AG04449 (cell line): Measurements from ENCODE around the gene TMEM208.

Experiments
- CTCF ChIA-PET: fragments of 350-600 bp; formaldehyde crosslinking; extraction: SDS; loops from one replicate; lab custom pipeline; 2021; ENCODE audit warnings: antibody characterized with exemption; lab: Yijun Ruan, JAX
- POLR2A ChIA-PET: fragments of 400-600, 350-600 bp; formaldehyde crosslinking; extraction: SDS; loops from one replicate; lab custom pipeline; 2020; ENCODE audit warnings: antibody characterized with exemption, inconsistent platforms; lab: Yijun Ruan, JAX
- DNase-seq: peaks from one replicate; pipeline ENCODE4 v3.0.0-alpha.2; 2010; ENCODE audit warnings: low read depth, low spot score
- H3K4me3 ChIP-seq: 2 replicates; pipeline ENCODE4 v1.5.1; 2011; ENCODE audit warnings: low read depth, mild to moderate bottlenecking, control low read depth, low read length
- TF ChIP-seq, protein P1 (sequence below): IDR thresholded peaks from one replicate; pipeline ENCODE4 v1.5.1; 2011; ENCODE audit warnings: mild to moderate bottlenecking, moderate library complexity, low read length, control low read depth, inconsistent platforms; ENCODE audit not compliant: insufficient read depth; ENCODE audit errors: missing control alignments

TMEM208 gene

DNA sequence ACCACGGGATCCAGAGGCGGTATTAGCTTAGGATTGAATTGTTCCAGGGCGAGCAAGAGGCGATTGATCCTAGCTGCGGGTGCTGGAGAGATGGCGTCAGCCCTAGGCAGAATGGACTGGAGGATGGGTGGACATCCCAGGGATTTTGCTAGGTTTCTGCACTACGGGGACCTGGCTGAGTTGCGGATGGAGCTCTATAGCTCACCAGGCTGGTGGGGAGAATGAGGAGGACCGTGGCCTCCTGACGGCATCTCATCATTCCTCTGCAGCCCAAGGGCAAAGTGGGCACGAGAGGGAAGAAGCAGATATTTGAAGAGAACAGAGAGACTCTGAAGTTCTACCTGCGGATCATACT is 614 bp downstream of the TMEM208 start:
- DNase-seq, result no peak
- H3K4me3 ChIP-seq, result peak overlapping the region; percentile 98
- ChIA-PET CTCF (interaction anchor here (1.0 to 2.4 kb wide), 11 partner anchors 11 to 235 kb away, joined by 3 to 8 read pairs (median 4); partner anchors contain the start of genes FHOD1, SLC9A5 and ZDHHC1), POLR2A (interaction anchor here (1.1 to 4.3 kb wide), 7 partner anchors 9 to 23 kb away, joined by 3 to 20 read pairs (median 9); partner anchors contain the start of genes FHOD1 and SLC9A5)
- TF ChIP-seq, protein P1, sequence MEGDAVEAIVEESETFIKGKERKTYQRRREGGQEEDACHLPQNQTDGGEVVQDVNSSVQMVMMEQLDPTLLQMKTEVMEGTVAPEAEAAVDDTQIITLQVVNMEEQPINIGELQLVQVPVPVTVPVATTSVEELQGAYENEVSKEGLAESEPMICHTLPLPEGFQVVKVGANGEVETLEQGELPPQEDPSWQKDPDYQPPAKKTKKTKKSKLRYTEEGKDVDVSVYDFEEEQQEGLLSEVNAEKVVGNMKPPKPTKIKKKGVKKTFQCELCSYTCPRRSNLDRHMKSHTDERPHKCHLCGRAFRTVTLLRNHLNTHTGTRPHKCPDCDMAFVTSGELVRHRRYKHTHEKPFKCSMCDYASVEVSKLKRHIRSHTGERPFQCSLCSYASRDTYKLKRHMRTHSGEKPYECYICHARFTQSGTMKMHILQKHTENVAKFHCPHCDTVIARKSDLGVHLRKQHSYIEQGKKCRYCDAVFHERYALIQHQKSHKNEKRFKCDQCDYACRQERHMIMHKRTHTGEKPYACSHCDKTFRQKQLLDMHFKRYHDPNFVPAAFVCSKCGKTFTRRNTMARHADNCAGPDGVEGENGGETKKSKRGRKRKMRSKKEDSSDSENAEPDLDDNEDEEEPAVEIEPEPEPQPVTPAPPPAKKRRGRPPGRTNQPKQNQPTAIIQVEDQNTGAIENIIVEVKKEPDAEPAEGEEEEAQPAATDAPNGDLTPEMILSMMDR, result no peak

DNA sequence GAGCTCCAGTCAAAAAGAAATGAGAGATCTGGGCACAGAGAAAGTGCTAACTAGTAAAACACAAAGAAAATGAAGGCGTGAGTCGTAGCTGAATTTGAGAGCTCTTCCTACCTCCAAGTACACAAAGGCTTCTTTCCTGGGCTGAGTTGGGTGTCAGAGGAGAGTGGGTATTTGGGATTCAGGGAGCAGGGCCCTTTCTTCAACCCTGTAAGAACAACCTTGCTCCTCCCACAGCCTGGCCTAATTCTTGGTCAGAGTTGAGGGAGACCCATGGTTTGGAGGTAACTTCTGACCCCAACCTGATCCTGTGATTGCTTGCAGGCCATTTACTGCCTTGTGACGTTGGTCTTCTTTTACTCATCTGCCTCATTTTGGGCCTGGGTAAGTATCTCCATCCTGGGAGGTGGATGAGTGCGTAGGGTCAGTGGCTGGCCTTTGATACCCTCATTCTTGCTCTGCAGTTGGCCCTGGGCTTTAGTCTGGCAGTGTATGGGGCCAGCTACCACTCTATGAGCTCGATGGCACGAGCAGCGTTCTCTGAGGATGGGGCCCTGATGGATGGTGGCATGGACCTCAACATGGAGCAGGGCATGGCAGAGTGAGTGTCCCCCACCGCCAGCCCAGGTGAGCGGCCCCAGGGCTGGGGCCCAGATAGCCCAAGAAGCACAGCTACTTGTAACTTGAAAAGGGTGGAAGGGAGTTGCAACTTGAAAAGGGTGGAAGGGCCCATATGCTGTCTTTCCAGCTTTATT is 1.3 kb downstream of the TMEM208 start:
- TF ChIP-seq, protein P1, result no peak
- H3K4me3 ChIP-seq, result peak overlapping the region; percentile 98
- ChIA-PET CTCF (interaction anchor here (1.0 to 2.4 kb wide), 7 partner anchors 12 to 188 kb away, joined by 3 to 8 read pairs (median 4); partner anchors contain the start of genes FHOD1, SLC9A5 and ZDHHC1), POLR2A (interaction anchor here (1.1 to 4.3 kb wide), 5 partner anchors 9 to 20 kb away, joined by 3 to 20 read pairs (median 7); partner anchors contain the start of genes FHOD1 and SLC9A5)
- DNase-seq, result no peak

DNA sequence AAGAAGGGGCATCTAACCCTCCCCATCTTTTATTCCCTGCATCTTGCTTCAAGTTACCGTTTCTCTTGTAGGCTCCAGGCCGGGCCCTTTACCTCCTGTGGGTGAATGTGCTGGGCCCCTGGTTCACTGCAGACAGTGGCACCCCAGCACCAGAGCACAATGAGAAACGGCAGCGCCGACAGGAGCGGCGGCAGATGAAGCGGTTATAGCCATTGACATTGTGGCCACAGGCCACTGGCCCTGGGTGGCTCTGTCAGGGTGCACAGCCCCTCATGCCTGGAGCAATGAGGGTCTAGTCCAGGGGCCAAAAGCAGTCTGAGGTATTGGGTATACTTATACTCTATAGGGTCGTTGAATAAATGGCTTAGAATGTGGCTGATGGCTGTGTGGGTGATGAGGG is 2.0 kb downstream of the TMEM208 start:
- no peak for DNase-seq
- CTCF ChIA-PET, result no interaction called here
- H3K4me3 ChIP-seq, result no peak overlapping the region
- TF ChIP-seq, protein P1, result no peak
- POLR2A ChIA-PET, result interaction anchor here (0.9 to 4.3 kb wide), 3 partner anchors 10 to 17 kb away, joined by 3 to 20 read pairs (median 3); no protein-coding TSS in a partner anchor

DNA sequence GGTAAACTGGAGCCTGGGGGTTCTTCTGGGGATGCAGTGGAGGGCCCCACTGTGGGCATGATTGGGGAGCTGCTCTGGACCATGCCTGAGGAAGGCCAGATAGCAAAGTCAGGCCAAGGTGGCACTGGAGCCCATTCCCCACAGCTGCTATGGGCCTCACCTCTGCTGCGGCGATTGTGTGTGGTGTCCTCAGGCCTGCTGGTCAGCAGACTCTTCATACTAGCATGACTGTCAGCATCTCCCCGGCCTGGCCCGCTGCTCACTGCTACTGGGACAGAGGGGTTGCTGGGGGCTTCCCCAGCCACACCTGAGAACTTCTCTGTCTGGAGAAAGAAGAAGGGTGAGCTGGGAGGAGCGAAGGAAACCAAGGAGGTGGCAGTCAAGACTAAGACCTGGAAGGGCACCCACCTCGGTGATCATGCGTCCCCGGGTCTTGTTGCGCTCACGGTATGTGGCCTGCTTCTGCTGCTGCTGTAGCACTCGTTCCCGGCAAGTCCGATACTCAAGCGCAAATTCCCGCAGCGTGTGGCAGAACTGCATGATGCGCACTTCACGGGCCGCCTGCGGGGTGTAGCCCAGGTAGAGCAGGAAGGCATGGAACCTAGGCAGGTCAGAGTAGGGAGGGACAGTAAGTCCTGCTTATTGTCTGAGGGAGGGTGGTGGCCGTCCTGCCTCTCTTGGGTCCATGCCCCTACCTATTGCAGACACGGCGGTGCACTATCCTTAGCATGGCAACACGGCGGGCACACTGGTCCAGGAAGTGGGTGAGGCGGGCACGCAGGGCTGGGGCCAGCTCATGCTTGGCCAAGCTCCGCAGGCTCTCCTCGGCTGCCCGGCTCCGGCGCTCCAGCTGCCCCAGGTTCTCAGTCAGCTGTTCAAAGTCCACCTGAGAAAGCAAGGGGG is 3.2 kb downstream of the TMEM208 start:
- POLR2A ChIA-PET, result interaction anchor here (0.8 to 4.3 kb wide), 2 partner anchors 9 to 14 kb away, joined by 3 to 20 read pairs; no protein-coding TSS in a partner anchor
- CTCF ChIA-PET, result no interaction called here
- DNase-seq, result no peak
- TF ChIP-seq, protein P1, result no peak
- H3K4me3 ChIP-seq, result no peak overlapping the region

DNA sequence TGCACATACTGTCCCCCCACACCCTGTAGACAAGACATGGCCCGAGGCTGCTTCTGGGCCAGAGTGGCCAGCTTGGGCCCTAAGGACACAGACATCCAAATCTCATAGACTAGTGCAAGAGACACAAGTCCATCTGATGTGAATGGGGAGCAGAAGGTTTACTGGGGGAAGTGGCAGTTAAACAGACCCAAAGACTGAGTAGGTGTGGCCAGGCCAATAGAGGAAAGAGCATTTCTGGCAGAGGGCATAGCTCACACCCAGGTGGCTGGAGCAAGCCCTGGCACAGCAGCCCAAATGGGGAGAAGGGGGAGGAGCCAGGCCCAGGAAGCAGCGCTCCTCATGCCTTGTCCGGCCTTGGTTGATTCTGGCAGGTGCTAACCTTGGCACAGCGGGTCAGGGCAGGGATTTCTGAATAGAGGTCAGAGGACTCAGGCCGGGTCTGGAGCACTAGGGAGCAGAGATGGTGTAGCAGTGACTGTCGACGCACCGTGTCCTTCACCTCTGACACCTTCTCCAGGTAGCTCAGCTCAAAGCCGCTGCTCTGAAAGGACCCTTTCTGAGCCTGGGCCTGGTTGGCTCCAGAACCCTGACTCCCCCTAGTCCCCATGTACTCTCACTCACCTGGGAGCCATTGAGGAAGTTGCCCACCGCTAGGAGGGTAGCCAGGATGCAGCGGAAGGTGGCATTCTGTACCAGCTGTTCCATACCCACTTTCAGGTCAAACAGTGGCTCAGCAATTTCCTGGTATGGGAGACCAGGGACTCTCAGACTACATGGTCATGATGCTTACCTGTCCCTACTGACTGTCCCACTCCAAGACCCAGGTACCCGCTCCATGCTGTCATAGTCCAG is 4.1 kb downstream of the TMEM208 start:
- TF ChIP-seq, protein P1, result no peak
- CTCF ChIA-PET, result interaction anchor here (1.5 kb wide), 1 partner anchor 197 kb away, joined by 6 read pairs; no protein-coding TSS in a partner anchor
- H3K4me3 ChIP-seq, result no peak overlapping the region
- POLR2A ChIA-PET, result interaction anchor here (0.8 to 2.0 kb wide), 3 partner anchors 10 to 14 kb away, joined by 3 to 6 read pairs (median 3); no protein-coding TSS in a partner anchor
- no peak for DNase-seq
